Stimulated activated CD4-positive, alpha-beta T cell treated with anti-CD3 and anti-CD28 coated beads, Interleukin-1b, Interleukin-23, amount 100 ng/mL, for 4 hours (primary cell): ENCODE measurements around the gene CAPN7.

Experiments
- DNase-seq, 2 donors: peaks; one replicate each; pipeline ENCODE4 v3.0.0-alpha.2; 2020; ENCODE audit warnings: low read depth in 2 of 2

Gene CAPN7

GRCh38 chr3:15246186-15246585 is 40.1 kb downstream of the CAPN7 start:
- DNase-seq, result no peak

GRCh38 chr3:15253023-15253697 is 47.1 kb downstream of the CAPN7 start:
- no peak for DNase-seq

GRCh38 chr3:15255215-15255614 is 49.2 kb downstream of the CAPN7 start:
- no peak for DNase-seq

- no peak for DNase-seq
Measured at GRCh38 chr3:15256861-15257341, 50.9 kb downstream of the CAPN7 start.

GRCh38 chr3:15258720-15259119 is 52.7 kb downstream of the CAPN7 start:
- no peak for DNase-seq

GRCh38 chr3:15260531-15260930 is 54.5 kb downstream of the CAPN7 start:
- DNase-seq, result no peak

- no peak for DNase-seq
Measured at GRCh38 chr3:15261274-15261673, 55.2 kb downstream of the CAPN7 start.

- no peak for DNase-seq
Measured at GRCh38 chr3:15262021-15262420, 56.0 kb downstream of the CAPN7 start.

- DNase-seq, result no peak
Measured at GRCh38 chr3:15263120-15263519, 57.1 kb downstream of the CAPN7 start.

- no peak for DNase-seq
Measured at GRCh38 chr3:15263926-15264325, 57.9 kb downstream of the CAPN7 start.

GRCh38 chr3:15264486-15264885 is 58.4 kb downstream of the CAPN7 start:
- DNase-seq, result no peak

- no peak for DNase-seq
Measured at GRCh38 chr3:15265655-15266509, 59.8 kb downstream of the CAPN7 start.

- no peak for DNase-seq
Measured at GRCh38 chr3:15266510-15267376, 60.7 kb downstream of the CAPN7 start.

- no peak for DNase-seq
Measured at GRCh38 chr3:15267502-15267901, 61.5 kb downstream of the CAPN7 start.

GRCh38 chr3:15268033-15268631 is 62.1 kb downstream of the CAPN7 start:
- peak; percentile 79 to 80 for DNase-seq

- DNase-seq, result peak; percentile 69 to 87
Measured at GRCh38 chr3:15269091-15269989, 63.3 kb downstream of the CAPN7 start.

- DNase-seq, result no peak
Measured at GRCh38 chr3:15271030-15271429, 65.0 kb downstream of the CAPN7 start.

GRCh38 chr3:15271785-15272381 is 65.8 kb downstream of the CAPN7 start:
- peak; percentile 58 to 73 for DNase-seq

- no peak for DNase-seq
Measured at GRCh38 chr3:15272426-15273196, 66.6 kb downstream of the CAPN7 start.
